ENCODE measurements around the gene ARSB. TPM values are rescaled to one million over a fixed set of nuclear protein-coding genes. Genes with fewer than 3 reads are reported as not detected.

The ARSB gene
- total RNA-seq, 1 donor: 26.3 TPM

DNA sequence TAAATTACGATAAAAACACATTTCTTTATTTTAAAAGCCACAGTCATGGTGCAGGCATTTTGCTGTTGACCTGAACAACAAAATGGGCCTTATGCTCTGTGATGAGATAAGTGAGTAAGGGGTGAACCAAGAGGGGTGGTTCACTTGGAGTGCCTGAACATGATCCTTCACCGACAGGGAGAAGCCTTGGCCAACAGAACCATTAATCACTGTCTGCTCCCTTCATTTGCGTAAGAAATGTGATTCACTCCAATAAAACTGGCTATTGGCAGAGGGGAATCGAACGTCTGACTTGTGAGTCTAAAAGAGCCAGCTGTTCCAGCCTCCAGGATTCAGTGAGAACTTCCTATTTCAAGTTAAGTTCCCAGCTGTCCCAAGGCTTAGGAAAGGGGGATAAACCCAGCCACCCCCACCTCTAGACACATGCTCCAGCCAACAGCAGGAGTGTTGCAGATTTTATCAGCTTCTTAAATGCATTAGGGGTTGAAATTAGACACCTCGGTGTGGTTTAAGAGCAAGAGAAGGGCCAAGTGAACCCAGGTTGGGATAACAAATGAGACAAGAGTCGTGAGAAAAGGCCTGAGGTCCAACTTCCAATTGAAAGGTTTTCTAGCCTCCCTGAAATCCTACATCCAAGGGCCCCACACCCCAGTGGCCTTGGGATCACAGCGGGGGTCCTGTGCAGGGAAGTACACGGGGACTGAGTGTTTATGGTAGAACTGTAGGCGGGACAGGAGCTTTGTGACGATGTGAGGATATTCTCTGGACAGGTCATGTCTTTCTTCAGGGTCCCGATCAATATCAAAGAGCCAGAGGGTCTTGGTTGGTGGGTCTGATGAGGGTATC, 205.1 kb downstream of the ARSB start:
- TF ChIP-seq, protein P1, sequence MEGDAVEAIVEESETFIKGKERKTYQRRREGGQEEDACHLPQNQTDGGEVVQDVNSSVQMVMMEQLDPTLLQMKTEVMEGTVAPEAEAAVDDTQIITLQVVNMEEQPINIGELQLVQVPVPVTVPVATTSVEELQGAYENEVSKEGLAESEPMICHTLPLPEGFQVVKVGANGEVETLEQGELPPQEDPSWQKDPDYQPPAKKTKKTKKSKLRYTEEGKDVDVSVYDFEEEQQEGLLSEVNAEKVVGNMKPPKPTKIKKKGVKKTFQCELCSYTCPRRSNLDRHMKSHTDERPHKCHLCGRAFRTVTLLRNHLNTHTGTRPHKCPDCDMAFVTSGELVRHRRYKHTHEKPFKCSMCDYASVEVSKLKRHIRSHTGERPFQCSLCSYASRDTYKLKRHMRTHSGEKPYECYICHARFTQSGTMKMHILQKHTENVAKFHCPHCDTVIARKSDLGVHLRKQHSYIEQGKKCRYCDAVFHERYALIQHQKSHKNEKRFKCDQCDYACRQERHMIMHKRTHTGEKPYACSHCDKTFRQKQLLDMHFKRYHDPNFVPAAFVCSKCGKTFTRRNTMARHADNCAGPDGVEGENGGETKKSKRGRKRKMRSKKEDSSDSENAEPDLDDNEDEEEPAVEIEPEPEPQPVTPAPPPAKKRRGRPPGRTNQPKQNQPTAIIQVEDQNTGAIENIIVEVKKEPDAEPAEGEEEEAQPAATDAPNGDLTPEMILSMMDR (IDR thresholded peaks at IDR 0.05; ENCODE audit: insufficient read depth, low read depth, low read length): no peak
- H3K4me3 ChIP-seq (ENCODE audit: low read depth, low read length): no peak overlapping the region
- DNase-seq (ENCODE audit: low read depth): peak; percentile 96

DNA sequence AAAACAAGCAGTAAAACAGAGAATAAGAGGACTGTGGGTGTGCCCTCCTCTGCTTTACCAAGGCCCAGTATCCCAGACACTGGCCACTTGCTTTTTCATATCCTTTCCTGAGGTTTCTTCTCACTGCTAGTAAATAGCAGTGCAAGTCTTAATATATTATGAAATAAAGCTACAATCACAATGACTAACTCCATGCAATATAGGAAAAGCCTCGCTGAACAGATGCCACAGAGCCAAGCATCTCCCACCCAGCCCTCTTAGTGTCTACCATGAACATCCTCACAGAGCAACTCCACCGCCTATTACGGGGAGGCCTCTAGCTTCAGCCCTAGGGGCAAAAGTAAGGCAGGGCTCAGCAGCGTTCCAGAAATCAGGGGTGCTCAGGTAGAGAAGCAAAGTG, 205.8 kb downstream of the ARSB start:
- H3K4me3 ChIP-seq (ENCODE audit: low read depth, low read length): no peak overlapping the region
- DNase-seq (ENCODE audit: low read depth): no peak
- TF ChIP-seq, protein P1 (IDR thresholded peaks at IDR 0.05; ENCODE audit: insufficient read depth, low read depth, low read length): no peak

DNA sequence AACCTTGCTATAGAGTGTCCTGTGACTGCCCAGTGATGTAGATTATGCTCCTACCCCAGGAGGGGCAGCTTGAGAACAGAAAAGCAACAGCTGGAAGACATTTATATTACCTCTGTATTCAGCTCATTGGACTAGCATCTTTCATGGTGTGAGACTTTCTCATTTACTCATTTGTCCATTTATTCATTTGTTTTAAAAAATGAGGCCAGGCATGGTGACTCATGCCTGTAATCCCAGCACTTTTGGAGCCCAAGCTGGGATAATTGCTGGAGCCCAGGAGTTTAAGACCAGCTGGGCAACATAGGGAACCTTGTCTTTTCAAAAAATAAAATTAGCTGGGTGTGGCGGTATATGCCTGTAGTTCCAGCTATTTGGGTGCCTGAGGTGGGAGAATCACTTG, 206.6 kb downstream of the ARSB start:
- DNase-seq (ENCODE audit: low read depth): peak; percentile 83
- no peak overlapping the region for H3K4me3 ChIP-seq (ENCODE audit: low read depth, low read length)
- TF ChIP-seq, protein P1 (IDR thresholded peaks at IDR 0.05; ENCODE audit: insufficient read depth, low read depth, low read length): no peak

DNA sequence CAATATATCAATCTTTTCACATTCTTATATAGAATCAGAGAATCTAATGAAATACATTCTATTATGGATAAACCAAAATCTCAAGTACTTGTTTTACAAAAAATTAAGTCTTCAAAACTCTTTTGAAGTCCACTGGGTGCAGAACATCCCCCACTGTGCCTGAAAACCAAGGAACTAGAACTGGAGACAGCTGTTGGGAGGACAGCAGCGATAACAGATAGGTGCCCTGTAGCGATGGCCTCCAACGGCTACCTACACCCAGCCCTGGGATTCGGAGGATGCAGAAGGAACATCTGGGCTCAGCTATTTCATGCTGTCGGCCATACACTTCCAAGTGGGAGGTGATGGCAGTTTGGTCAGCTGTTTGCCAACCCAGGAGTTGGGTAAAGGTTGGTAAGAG, 207.2 kb downstream of the ARSB start:
- H3K4me3 ChIP-seq (ENCODE audit: low read depth, low read length): no peak overlapping the region
- no peak for DNase-seq (ENCODE audit: low read depth)
- TF ChIP-seq, protein P1 (IDR thresholded peaks at IDR 0.05; ENCODE audit: insufficient read depth, low read depth, low read length): no peak

DNA sequence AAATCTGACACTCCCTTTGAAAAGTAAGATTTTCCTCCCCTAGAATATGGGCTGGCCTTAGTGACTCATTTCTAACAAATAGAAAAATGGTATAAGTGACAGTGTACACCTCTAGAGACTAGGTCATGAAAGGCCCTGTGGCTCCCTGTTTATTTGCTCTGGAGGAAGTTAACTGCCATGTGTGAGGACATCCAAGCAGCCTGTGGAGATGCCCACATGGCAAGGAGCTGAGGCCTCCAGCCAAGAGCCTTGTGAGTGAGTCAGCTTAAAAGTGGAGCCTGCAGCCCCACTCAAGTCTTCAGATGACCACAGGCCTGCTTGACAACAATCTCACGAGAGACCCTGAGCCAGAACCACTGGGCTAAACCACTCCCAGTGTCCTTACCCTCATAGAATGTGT, 208.5 kb downstream of the ARSB start:
- TF ChIP-seq, protein P1 (IDR thresholded peaks at IDR 0.05; ENCODE audit: insufficient read depth, low read depth, low read length): no peak
- DNase-seq (ENCODE audit: low read depth): no peak
- no peak overlapping the region for H3K4me3 ChIP-seq (ENCODE audit: low read depth, low read length)

DNA sequence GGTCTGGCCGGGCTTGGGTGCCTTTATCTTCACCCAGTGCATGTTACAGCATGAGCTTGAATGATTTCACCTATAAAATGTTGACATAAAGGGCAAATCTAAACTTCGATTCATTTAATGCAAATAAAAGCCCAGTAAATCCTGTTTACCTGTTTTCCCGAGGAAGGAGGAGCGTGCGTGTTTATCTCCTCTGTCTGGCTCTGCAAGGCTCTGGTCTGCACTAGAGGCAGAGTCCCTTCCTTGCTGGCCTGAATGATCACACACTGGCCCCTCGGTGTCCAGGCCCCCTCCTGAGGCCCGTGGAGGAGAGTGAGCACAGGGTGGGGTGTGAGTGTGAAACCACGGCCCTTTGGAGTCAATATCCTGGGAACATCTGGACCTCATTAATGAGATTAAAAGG, 211.5 kb downstream of the ARSB start:
- no peak overlapping the region for H3K4me3 ChIP-seq (ENCODE audit: low read depth, low read length)
- TF ChIP-seq, protein P1 (IDR thresholded peaks at IDR 0.05; ENCODE audit: insufficient read depth, low read depth, low read length): no peak
- DNase-seq (ENCODE audit: low read depth): no peak

Data from fibroblast of villous mesenchyme (primary cell).